ENCODE results near the gene REV3L.

The REV3L gene

DNA sequence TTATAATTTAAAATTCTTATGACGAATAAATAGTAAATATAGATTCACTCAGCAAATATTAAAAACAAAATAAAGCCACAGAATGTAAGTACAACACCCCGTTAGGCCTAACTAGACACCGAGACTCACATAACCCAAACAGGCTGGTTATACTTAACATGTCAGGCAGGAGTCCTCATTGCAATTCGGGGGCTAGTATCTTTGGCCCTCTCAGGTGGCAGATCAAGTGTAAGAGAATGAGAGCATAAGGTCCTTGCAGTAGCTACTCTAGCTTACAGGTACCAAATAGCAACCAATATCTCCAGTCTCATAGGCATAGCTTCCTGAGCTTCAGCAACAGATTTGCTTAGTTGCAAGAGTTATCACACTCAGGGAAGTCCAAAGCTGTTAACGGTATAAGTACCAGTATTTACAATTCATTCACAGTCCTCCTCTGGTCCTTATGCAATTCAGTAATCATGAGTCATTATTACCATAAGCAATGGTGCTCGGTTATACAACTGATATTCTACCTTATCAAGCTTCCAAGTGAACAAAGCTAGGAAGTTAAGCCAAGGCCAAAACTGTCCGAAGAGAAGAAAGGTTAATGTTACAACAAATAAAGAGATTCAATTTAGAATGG is 20.1 kb downstream of the REV3L start:
- Histone ChIP-seq H3K4me3 (ENCODE audit: low read length, poor library complexity, severe bottlenecking) (no peak overlapping the region), H3K79me2 (ENCODE audit: insufficient read depth, low read length) (peaks cover 90% of the 10 kb centered on the region), H3K4me2 (ENCODE audit: low read depth, low read length, poor library complexity, severe bottlenecking) (no peak overlapping the region), H4K20me1 (ENCODE audit: insufficient read depth, low read length, poor library complexity, severe bottlenecking) (peaks cover 11% of the 10 kb centered on the region), H3F3A (ENCODE audit: low read depth) (no peaks in the 10 kb centered on the region), H2AFZ (ENCODE audit: low read length) (no peak overlapping the region), H3K36me3 (ENCODE audit: insufficient read depth, low read length) (peaks cover 25% of the 10 kb centered on the region), H3K4me1 (ENCODE audit: insufficient read depth, low read length, poor library complexity, severe bottlenecking) (peaks cover 11% of the 10 kb centered on the region), H3K27me3 (ENCODE audit: insufficient read depth, low read length, poor library complexity, severe bottlenecking) (no peaks in the 10 kb centered on the region), H3K9me2 (replicated peaks; ENCODE audit: low read depth, low read length) (no peaks in the 10 kb centered on the region), H3K9me3 (ENCODE audit: insufficient read depth, low read depth, low read length) (peaks cover 7% of the 10 kb centered on the region), H3K9ac (ENCODE audit: low read depth, low read length, poor library complexity, severe bottlenecking) (peak overlapping the region; percentile 12)
- TF ChIP-seq EZH2phosphoT487 (IDR thresholded peaks at IDR 0.05; ENCODE audit: borderline replicate concordance): no peak
- TF ChIP-seq, protein P1, sequence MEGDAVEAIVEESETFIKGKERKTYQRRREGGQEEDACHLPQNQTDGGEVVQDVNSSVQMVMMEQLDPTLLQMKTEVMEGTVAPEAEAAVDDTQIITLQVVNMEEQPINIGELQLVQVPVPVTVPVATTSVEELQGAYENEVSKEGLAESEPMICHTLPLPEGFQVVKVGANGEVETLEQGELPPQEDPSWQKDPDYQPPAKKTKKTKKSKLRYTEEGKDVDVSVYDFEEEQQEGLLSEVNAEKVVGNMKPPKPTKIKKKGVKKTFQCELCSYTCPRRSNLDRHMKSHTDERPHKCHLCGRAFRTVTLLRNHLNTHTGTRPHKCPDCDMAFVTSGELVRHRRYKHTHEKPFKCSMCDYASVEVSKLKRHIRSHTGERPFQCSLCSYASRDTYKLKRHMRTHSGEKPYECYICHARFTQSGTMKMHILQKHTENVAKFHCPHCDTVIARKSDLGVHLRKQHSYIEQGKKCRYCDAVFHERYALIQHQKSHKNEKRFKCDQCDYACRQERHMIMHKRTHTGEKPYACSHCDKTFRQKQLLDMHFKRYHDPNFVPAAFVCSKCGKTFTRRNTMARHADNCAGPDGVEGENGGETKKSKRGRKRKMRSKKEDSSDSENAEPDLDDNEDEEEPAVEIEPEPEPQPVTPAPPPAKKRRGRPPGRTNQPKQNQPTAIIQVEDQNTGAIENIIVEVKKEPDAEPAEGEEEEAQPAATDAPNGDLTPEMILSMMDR (conservative IDR thresholded peaks at IDR 0.05; ENCODE audit: low read length): no peak

DNA sequence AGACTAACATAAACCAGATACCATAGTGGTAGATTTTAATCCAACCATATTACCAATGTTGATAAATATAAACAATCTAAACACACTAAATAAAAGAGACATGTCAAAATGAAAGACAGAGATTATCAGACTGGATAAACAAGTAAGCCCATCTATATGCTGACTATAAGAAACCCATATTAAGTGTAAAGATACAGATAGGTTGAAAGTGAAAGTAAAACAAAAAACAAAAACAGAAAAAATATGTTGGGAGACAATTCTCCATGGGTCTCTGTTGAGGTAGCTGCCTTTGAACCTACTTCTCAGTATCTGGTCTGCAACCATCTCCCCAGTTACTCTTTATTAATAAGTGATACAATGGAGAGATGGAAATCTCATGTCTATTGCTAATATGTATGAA is 21.2 kb downstream of the REV3L start:
- H3K36me3 ChIP-seq (ENCODE audit: insufficient read depth, low read length): peaks cover 25% of the 10 kb centered on the region
- no peaks in the 10 kb centered on the region for H3K27me3 ChIP-seq (ENCODE audit: insufficient read depth, low read length, poor library complexity, severe bottlenecking)
- no peak for TF ChIP-seq EZH2phosphoT487 (IDR thresholded peaks at IDR 0.05; ENCODE audit: borderline replicate concordance)
- TF ChIP-seq, protein P1 (conservative IDR thresholded peaks at IDR 0.05; ENCODE audit: low read length): no peak
- peaks cover 7% of the 10 kb centered on the region for H3K9me3 ChIP-seq (ENCODE audit: insufficient read depth, low read depth, low read length)
- no peak overlapping the region for H2AFZ ChIP-seq (ENCODE audit: low read length)
- H4K20me1 ChIP-seq (ENCODE audit: insufficient read depth, low read length, poor library complexity, severe bottlenecking): peaks cover 7% of the 10 kb centered on the region
- peaks cover 11% of the 10 kb centered on the region for H3K4me1 ChIP-seq (ENCODE audit: insufficient read depth, low read length, poor library complexity, severe bottlenecking)
- H3K4me3 ChIP-seq (ENCODE audit: low read length, poor library complexity, severe bottlenecking): peak overlapping the region; percentile 54
- peak overlapping the region; percentile 84 for H3K4me2 ChIP-seq (ENCODE audit: low read depth, low read length, poor library complexity, severe bottlenecking)
- no peaks in the 10 kb centered on the region for H3F3A ChIP-seq (ENCODE audit: low read depth)
- H3K79me2 ChIP-seq (ENCODE audit: insufficient read depth, low read length): peaks cover 90% of the 10 kb centered on the region
- H3K9ac ChIP-seq (ENCODE audit: low read depth, low read length, poor library complexity, severe bottlenecking): peak overlapping the region; percentile 41
- H3K9me2 ChIP-seq (replicated peaks; ENCODE audit: low read depth, low read length): no peaks in the 10 kb centered on the region; the same call in 1 of the 2 replicates

DNA sequence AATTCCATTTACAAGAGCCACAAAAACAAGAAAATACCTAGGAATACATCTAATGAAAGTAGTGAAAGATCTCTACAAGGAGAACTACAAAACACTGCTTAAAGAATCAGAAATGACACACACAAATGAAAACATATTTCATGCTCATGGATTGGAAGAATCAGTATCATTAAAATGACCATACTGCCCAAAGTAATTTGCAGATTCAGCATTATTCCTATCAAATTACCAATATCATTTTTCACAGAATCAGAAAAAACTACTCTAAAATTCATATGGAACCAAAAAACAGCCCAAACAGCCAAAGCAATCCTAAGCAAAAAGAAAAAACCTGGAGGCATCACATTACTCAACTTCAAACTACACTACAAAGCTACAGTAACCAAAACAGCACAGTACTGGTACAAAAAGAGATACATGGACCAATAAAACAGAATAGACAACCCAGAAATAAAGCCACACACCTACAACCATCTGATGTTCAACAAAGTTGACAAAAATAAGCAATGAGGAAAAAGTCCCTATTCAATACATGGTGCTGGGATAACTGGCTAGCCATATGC is 24.3 kb downstream of the REV3L start:
- H3K27me3 ChIP-seq (ENCODE audit: insufficient read depth, low read length, poor library complexity, severe bottlenecking): no peaks in the 10 kb centered on the region
- no peaks in the 10 kb centered on the region; the same call in 1 of the 2 replicates for H3K9me2 ChIP-seq (replicated peaks; ENCODE audit: low read depth, low read length)
- H3K79me2 ChIP-seq (ENCODE audit: insufficient read depth, low read length): peaks cover 96% of the 10 kb centered on the region
- no peak overlapping the region for H2AFZ ChIP-seq (ENCODE audit: low read length)
- H3K9me3 ChIP-seq (ENCODE audit: insufficient read depth, low read depth, low read length): peaks cover 7% of the 10 kb centered on the region
- no peak overlapping the region for H3K9ac ChIP-seq (ENCODE audit: low read depth, low read length, poor library complexity, severe bottlenecking)
- H4K20me1 ChIP-seq (ENCODE audit: insufficient read depth, low read length, poor library complexity, severe bottlenecking): no peaks in the 10 kb centered on the region
- TF ChIP-seq EZH2phosphoT487 (IDR thresholded peaks at IDR 0.05; ENCODE audit: borderline replicate concordance): no peak
- TF ChIP-seq, protein P1 (conservative IDR thresholded peaks at IDR 0.05; ENCODE audit: low read length): no peak
- no peak overlapping the region for H3K4me2 ChIP-seq (ENCODE audit: low read depth, low read length, poor library complexity, severe bottlenecking)
- H3K4me3 ChIP-seq (ENCODE audit: low read length, poor library complexity, severe bottlenecking): no peak overlapping the region
- peaks cover 11% of the 10 kb centered on the region for H3K4me1 ChIP-seq (ENCODE audit: insufficient read depth, low read length, poor library complexity, severe bottlenecking)
- H3F3A ChIP-seq (ENCODE audit: low read depth): no peaks in the 10 kb centered on the region
- peaks cover 31% of the 10 kb centered on the region for H3K36me3 ChIP-seq (ENCODE audit: insufficient read depth, low read length)

Measured in Loucy (cell line).